UCSD-AML1 (cell line): Measurements from ENCODE around the gene IL16.
"Not testable (repeated sequence)": the region's sequence is repeated elsewhere in the genome, so short reads cannot be mapped to it uniquely, and the experiment has no call there.

Experiments
- DNase-seq: peaks from one replicate; lab custom pipeline; 2025; ENCODE audit not compliant: unreplicated experiment; lab: John Stamatoyannopoulos, UW

IL16 gene

GRCh38 chr15:81331600-81331999 is 134.9 kb downstream of the IL16 start:
- DNase-seq = no peak

- DNase-seq = no peak
These were observed 135.6 kb downstream of the IL16 start for GRCh38 chr15:81332326-81332725.

GRCh38 chr15:81333363-81333762 is 136.7 kb downstream of the IL16 start:
- no peak for DNase-seq

GRCh38 chr15:81334768-81335435 is 138.2 kb downstream of the IL16 start:
- DNase-seq = no peak

- DNase-seq = no peak
These were observed 139.0 kb downstream of the IL16 start for GRCh38 chr15:81335631-81336030.

- DNase-seq = no peak
These were observed 139.9 kb downstream of the IL16 start for GRCh38 chr15:81336568-81336967.

GRCh38 chr15:81337241-81337640 is 140.6 kb downstream of the IL16 start:
- no peak for DNase-seq

- no peak for DNase-seq
These were observed 141.1 kb downstream of the IL16 start for GRCh38 chr15:81337713-81338157.

- DNase-seq = no peak
These were observed 141.7 kb downstream of the IL16 start for GRCh38 chr15:81338170-81339007.

GRCh38 chr15:81339321-81339720 is 142.6 kb downstream of the IL16 start:
- no peak for DNase-seq

GRCh38 chr15:81339851-81340250 is 143.2 kb downstream of the IL16 start:
- no peak for DNase-seq

GRCh38 chr15:81341351-81341750 is 144.7 kb downstream of the IL16 start:
- no peak for DNase-seq

- DNase-seq = no peak
These were observed 146.7 kb downstream of the IL16 start for GRCh38 chr15:81343371-81343770.

- no peak for DNase-seq
These were observed 149.9 kb downstream of the IL16 start for GRCh38 chr15:81346611-81347010.

GRCh38 chr15:81347910-81348309 is 151.2 kb downstream of the IL16 start:
- DNase-seq = no peak

- DNase-seq = not testable (repeated sequence)
These were observed 152.0 kb downstream of the IL16 start for GRCh38 chr15:81348691-81349090.

- DNase-seq = no peak
These were observed 152.6 kb downstream of the IL16 start for GRCh38 chr15:81349271-81349670.

- DNase-seq = no peak
These were observed 155.0 kb downstream of the IL16 start for GRCh38 chr15:81351651-81352050.

- no peak for DNase-seq
These were observed 159.6 kb downstream of the IL16 start for GRCh38 chr15:81356252-81356651.

- no peak for DNase-seq
These were observed 160.6 kb downstream of the IL16 start for GRCh38 chr15:81357180-81357686.

- DNase-seq = no peak
These were observed 161.6 kb downstream of the IL16 start for GRCh38 chr15:81358248-81358647.

GRCh38 chr15:81360491-81360890 is 163.8 kb downstream of the IL16 start:
- no peak for DNase-seq
